ENCODE data around the gene CHCHD6.

The CHCHD6 gene

GRCh38 chr3:126990024-126990700, 286.1 kb downstream of the CHCHD6 start:
- no peak overlapping the region for H3K27ac ChIP-seq

GRCh38 chr3:126990890-126991289, 286.9 kb downstream of the CHCHD6 start:
- H3K4me3 ChIP-seq: no peak overlapping the region
- H3K27ac ChIP-seq: no peak overlapping the region

More at GRCh38 chr3:126990024-126990700, 286.1 kb downstream of the CHCHD6 start:
- no peak overlapping the region for H3K4me3 ChIP-seq

- H3K27ac ChIP-seq: peak overlapping the region in 6 of 21 experiments; percentile 8 to 51 (median 28)
These were observed 287.5 kb downstream of the CHCHD6 start for GRCh38 chr3:126991366-126992200.

GRCh38 chr3:126992216-126992615, 288.2 kb downstream of the CHCHD6 start:
- H3K27ac ChIP-seq: peak overlapping the region in 6 of 21 experiments; percentile 5 to 51 (median 28)

More at GRCh38 chr3:126991366-126992200, 287.5 kb downstream of the CHCHD6 start:
- no peak overlapping the region for H3K4me3 ChIP-seq

GRCh38 chr3:126992776-126993175, 288.7 kb downstream of the CHCHD6 start:
- no peak overlapping the region for H3K4me3 ChIP-seq
- peak overlapping the region in 4 of 21 experiments; percentile 5 to 35 (median 14) for H3K27ac ChIP-seq

More at GRCh38 chr3:126992216-126992615, 288.2 kb downstream of the CHCHD6 start:
- no peak overlapping the region for H3K4me3 ChIP-seq

- Histone ChIP-seq H3K27ac (peak overlapping the region in 2 of 21 experiments; percentile 5 to 8), H3K4me3 (no peak overlapping the region)
These were observed 289.4 kb downstream of the CHCHD6 start for GRCh38 chr3:126993436-126993835.

GRCh38 chr3:126994661-126995245, 290.7 kb downstream of the CHCHD6 start:
- Histone ChIP-seq H3K4me3 (no peak overlapping the region), H3K27ac (peak overlapping the region in 10 of 21 experiments; percentile 9 to 69 (median 43))

GRCh38 chr3:126995254-126995780, 291.3 kb downstream of the CHCHD6 start:
- Histone ChIP-seq H3K4me3 (no peak overlapping the region), H3K27ac (peak overlapping the region in 8 of 21 experiments; percentile 35 to 69 (median 52))

- Histone ChIP-seq H3K27ac (no peak overlapping the region), H3K4me3 (no peak overlapping the region)
These were observed 292.0 kb downstream of the CHCHD6 start for GRCh38 chr3:126995926-126996512.

- Histone ChIP-seq H3K27ac (no peak overlapping the region), H3K4me3 (no peak overlapping the region)
These were observed 292.9 kb downstream of the CHCHD6 start for GRCh38 chr3:126996905-126997304.

- peak overlapping the region in 1 of 21 experiments; percentile 3 for H3K27ac ChIP-seq
- H3K4me3 ChIP-seq: no peak overlapping the region
These were observed 293.5 kb downstream of the CHCHD6 start for GRCh38 chr3:126997455-126998038.

- Histone ChIP-seq H3K27ac (peak overlapping the region in 2 of 21 experiments; percentile 3 to 23), H3K4me3 (no peak overlapping the region)
These were observed 294.3 kb downstream of the CHCHD6 start for GRCh38 chr3:126998320-126998719.

GRCh38 chr3:126998728-126999127, 294.7 kb downstream of the CHCHD6 start:
- peak overlapping the region in 6 of 21 experiments; percentile 2 to 32 (median 20) for H3K27ac ChIP-seq
- no peak overlapping the region for H3K4me3 ChIP-seq

GRCh38 chr3:126999383-126999782, 295.3 kb downstream of the CHCHD6 start:
- Histone ChIP-seq H3K4me3 (no peak overlapping the region), H3K27ac (peak overlapping the region in 7 of 21 experiments; percentile 2 to 38 (median 24))

- Histone ChIP-seq H3K4me3 (no peak overlapping the region), H3K27ac (peak overlapping the region in 6 of 21 experiments; percentile 8 to 68 (median 20))
These were observed 296.1 kb downstream of the CHCHD6 start for GRCh38 chr3:127000119-127000518.

GRCh38 chr3:127000761-127001160, 296.7 kb downstream of the CHCHD6 start:
- Histone ChIP-seq H3K4me3 (no peak overlapping the region), H3K27ac (peak overlapping the region in 10 of 21 experiments; percentile 16 to 83 (median 74))

- peak overlapping the region in 19 of 21 experiments; percentile 13 to 84 (median 69) for H3K27ac ChIP-seq
- no peak overlapping the region for H3K4me3 ChIP-seq
These were observed 297.6 kb downstream of the CHCHD6 start for GRCh38 chr3:127001486-127002194.
